ENCODE results near the gene TTC9B. TPM values are rescaled to one million over a fixed set of nuclear protein-coding genes. Genes with fewer than 3 reads are reported as not detected.

Gene TTC9B
- total and polyA plus RNA-seq, 10 donors = not detected

DNA sequence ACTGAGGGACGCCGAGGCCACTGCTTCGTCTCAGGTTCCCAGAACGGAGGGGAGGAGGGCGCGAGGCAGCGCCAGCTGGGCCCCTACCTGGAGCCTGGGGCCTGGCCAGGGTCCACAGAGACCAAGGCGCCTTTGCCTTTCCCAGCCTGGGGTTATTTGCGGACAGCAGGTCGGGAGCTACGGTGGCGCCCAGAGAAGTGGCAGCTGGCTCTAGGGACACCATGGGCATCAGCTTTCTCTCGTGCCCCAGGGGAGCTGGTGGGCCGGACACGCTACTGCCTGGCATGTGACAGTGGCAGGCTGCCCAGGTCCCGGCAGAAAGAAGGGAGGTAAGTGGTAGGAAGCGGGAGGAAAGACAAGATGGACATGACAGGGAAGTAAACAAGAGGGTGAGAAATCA lies 47.9 kb upstream of the TTC9B start:
- TF ChIP-seq, protein P1, sequence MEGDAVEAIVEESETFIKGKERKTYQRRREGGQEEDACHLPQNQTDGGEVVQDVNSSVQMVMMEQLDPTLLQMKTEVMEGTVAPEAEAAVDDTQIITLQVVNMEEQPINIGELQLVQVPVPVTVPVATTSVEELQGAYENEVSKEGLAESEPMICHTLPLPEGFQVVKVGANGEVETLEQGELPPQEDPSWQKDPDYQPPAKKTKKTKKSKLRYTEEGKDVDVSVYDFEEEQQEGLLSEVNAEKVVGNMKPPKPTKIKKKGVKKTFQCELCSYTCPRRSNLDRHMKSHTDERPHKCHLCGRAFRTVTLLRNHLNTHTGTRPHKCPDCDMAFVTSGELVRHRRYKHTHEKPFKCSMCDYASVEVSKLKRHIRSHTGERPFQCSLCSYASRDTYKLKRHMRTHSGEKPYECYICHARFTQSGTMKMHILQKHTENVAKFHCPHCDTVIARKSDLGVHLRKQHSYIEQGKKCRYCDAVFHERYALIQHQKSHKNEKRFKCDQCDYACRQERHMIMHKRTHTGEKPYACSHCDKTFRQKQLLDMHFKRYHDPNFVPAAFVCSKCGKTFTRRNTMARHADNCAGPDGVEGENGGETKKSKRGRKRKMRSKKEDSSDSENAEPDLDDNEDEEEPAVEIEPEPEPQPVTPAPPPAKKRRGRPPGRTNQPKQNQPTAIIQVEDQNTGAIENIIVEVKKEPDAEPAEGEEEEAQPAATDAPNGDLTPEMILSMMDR (IDR thresholded peaks at IDR 0.05 in 8 of 11, conservative IDR thresholded peaks at IDR 0.05 in 3 of 11) = no peak
- peak in 1 of 3 donors; percentile 6 for TF ChIP-seq POLR2AphosphoS5 (IDR thresholded peaks at IDR 0.05)
- Histone ChIP-seq H3K36me3 (peaks cover 0 to 82% (median 28%) of the 10 kb centered on the region in 6 donors), H3K27me3 (replicated peaks in 1 of 7) (no peaks in the 10 kb centered on the region), H3K27ac (no peak overlapping the region), H3K9me3 (no peaks in the 10 kb centered on the region), H3K4me3 (no peak overlapping the region), H3K4me1 (peaks cover 0 to 64% (median 26%) of the 10 kb centered on the region in 6 donors)
- intact Hi-C loops (cut with DNase I; ENCODE audit: low total_unique reads) = no loop called here
- DNase-seq = no peak
- 81 to 86% (median 83%) methylated on average over 17 of the region's 17 CpGs for WGBS, 5 donors

- Histone ChIP-seq H3K27ac (no peak overlapping the region), H3K36me3 (peaks cover 0 to 80% (median 28%) of the 10 kb centered on the region in 6 donors), H3K4me3 (no peak overlapping the region), H3K9me3 (no peaks in the 10 kb centered on the region), H3K27me3 (replicated peaks in 1 of 7) (no peaks in the 10 kb centered on the region), H3K4me1 (peaks cover 0 to 65% (median 26%) of the 10 kb centered on the region in 6 donors)
- intact Hi-C loops (cut with DNase I; ENCODE audit: low total_unique reads) = no loop called here
- TF ChIP-seq POLR2AphosphoS5 (IDR thresholded peaks at IDR 0.05) = no peak
- TF ChIP-seq, protein P1 (IDR thresholded peaks at IDR 0.05 in 8 of 11, conservative IDR thresholded peaks at IDR 0.05 in 3 of 11) = no peak
- TF ChIP-seq POLR2A (IDR thresholded peaks at IDR 0.05) = no peak
- no peak for DNase-seq
- 90 to 95% (median 94%) methylated on average over 6 of the region's 6 CpGs for WGBS, 5 donors
These were observed 47.5 kb upstream of the TTC9B start for GRCh38 chr19:40265763-40266099.

DNA sequence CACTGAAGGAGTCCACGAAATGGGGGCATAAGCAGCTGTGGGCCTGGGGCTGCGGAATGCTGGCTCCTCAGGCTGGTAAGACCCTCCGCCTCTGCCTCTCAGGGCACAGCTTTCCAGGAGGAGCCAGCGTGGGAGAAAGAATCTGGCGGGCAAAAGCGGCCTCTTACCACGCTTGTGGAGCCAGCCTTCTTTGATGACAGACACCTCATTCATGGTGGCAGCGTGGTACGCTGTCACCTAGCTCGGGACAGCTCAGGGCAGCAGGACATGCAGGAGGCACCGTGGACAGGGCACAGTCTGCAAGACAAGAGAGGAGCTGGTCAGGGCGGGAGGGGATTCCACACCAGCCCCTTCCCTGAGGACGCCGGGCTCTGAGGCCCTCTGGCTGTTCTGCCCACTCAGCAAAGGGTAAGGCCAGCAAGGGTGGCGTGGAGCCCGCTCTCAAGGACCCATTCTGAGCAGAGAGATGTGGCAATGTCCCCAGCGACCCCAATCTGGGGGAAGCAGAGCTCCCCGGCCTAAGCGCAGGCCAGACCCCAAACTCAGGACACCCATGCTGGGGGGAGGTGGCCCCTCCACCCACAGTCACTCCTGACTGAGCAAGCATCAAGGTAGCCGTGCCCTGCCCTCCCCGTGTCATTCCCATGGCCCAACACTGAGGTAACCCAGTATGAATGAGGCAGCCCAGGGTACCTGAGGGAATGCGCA lies 47.0 kb upstream of the TTC9B start:
- H3K36me3 ChIP-seq = peaks cover 0 to 74% (median 28%) of the 10 kb centered on the region in 6 donors
- no peak for DNase-seq
- WGBS, 5 donors = 93 to 97% (median 94%) methylated on average over 18 to 22 of the region's 22 CpGs
- no peak for TF ChIP-seq POLR2A (IDR thresholded peaks at IDR 0.05)
- TF ChIP-seq POLR2AphosphoS5 (IDR thresholded peaks at IDR 0.05) = no peak
- TF ChIP-seq, protein P1 (IDR thresholded peaks at IDR 0.05 in 8 of 11, conservative IDR thresholded peaks at IDR 0.05 in 3 of 11) = no peak
- H3K4me1 ChIP-seq = peaks cover 0 to 61% (median 23%) of the 10 kb centered on the region in 6 donors
- H3K4me3 ChIP-seq = no peak overlapping the region
- no peak overlapping the region for H3K27ac ChIP-seq
- H3K9me3 ChIP-seq = no peaks in the 10 kb centered on the region
- intact Hi-C loops (cut with DNase I; ENCODE audit: low total_unique reads) = no loop called here
- no peaks in the 10 kb centered on the region for H3K27me3 ChIP-seq (replicated peaks in 1 of 7)

GRCh38 chr19:40264314-40265054 lies 46.3 kb upstream of the TTC9B start:
- DNase-seq = no peak
- H3K4me1 ChIP-seq = peaks cover 0 to 59% (median 19%) of the 10 kb centered on the region in 6 donors
- WGBS, 5 donors = 83 to 91% (median 90%) methylated on average over 19 of the region's 19 CpGs
- H3K27ac ChIP-seq = no peak overlapping the region
- H3K4me3 ChIP-seq = no peak overlapping the region
- no peaks in the 10 kb centered on the region for H3K9me3 ChIP-seq
- peaks cover 0 to 72% (median 28%) of the 10 kb centered on the region in 6 donors for H3K36me3 ChIP-seq
- H3K27me3 ChIP-seq (replicated peaks in 1 of 7) = no peaks in the 10 kb centered on the region
- TF ChIP-seq POLR2AphosphoS5 (IDR thresholded peaks at IDR 0.05) = no peak
- TF ChIP-seq, protein P1 (IDR thresholded peaks at IDR 0.05 in 8 of 11, conservative IDR thresholded peaks at IDR 0.05 in 3 of 11) = no peak
- no peak for TF ChIP-seq POLR2A (IDR thresholded peaks at IDR 0.05)
- intact Hi-C loops (cut with DNase I; ENCODE audit: low total_unique reads) = no loop called here

All from spleen (tissue), 11 donors.